BLaER1 (cell line): ENCODE data around the gene VSIG4.

Experiments
- H3K27ac ChIP-seq: shearing (Covaris generic); formaldehyde crosslinking; 2 replicates; pipeline ENCODE4 v1.8.1; 2022
- H3K27me3 ChIP-seq: shearing (Covaris generic); formaldehyde crosslinking; 2 replicates; pipeline ENCODE4 v1.8.1; 2022
- H3K36me3 ChIP-seq: shearing (Covaris generic); formaldehyde crosslinking; 2 replicates; pipeline ENCODE4 v1.8.1; 2022
- H3K4me1 ChIP-seq: shearing (Covaris generic); formaldehyde crosslinking; 2 replicates; pipeline ENCODE4 v1.8.1; 2022
- H3K4me2 ChIP-seq: shearing (Covaris generic); formaldehyde crosslinking; 2 replicates; pipeline ENCODE4 v1.8.1; 2022
- H3K4me3 ChIP-seq: shearing (Covaris generic); formaldehyde crosslinking; 2 replicates; pipeline ENCODE4 v1.8.1; 2022
- H3K9ac ChIP-seq: shearing (Covaris generic); formaldehyde crosslinking; 2 replicates; pipeline ENCODE4 v1.8.1; 2022
- H3K9me3 ChIP-seq: shearing (Covaris generic); formaldehyde crosslinking; 2 replicates; pipeline ENCODE4 v1.8.1; 2022
- H4K20me1 ChIP-seq: shearing (Covaris generic); formaldehyde crosslinking; 2 replicates; pipeline ENCODE4 v1.8.1; 2022
- Cebpa-rat ChIP-seq: shearing (Covaris generic); IDR thresholded peaks from 2 replicates; pipeline ENCODE4 v1.8.1; 2022

Gene VSIG4

DNA sequence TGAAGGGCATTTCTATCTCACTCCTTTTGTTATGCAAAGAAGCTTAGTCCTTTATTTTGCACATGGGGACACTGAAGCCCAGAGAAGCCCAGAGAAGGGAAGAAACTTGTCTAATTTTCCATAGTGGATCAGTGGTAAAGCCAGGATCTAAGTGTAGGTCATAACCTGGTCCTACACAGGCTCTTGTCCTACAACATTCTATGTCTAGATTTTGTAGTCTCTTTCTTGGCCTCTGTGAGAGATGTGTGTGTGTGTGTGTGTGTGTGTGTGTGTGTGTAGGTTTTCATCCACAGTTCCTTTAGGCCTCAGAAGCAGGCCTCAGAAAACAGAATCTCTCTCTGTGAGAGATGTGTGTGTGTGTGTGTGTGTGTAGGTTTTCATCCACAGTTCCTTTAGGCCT lies 38.3 kb downstream of the VSIG4 start:
- H3K27ac ChIP-seq = no peak overlapping the region
- peaks cover 5% of the 10 kb centered on the region; the same call in 1 of the 2 replicates for H3K27me3 ChIP-seq
- H3K4me2 ChIP-seq = no peak overlapping the region
- peaks cover 31% of the 10 kb centered on the region for H3K4me1 ChIP-seq
- H3K9ac ChIP-seq = no peak overlapping the region
- no peaks in the 10 kb centered on the region for H3K36me3 ChIP-seq
- no peak overlapping the region for H3K4me3 ChIP-seq
- H3K9me3 ChIP-seq = no peaks in the 10 kb centered on the region
- H4K20me1 ChIP-seq = no peaks in the 10 kb centered on the region
- no peak for TF ChIP-seq Cebpa-rat

DNA sequence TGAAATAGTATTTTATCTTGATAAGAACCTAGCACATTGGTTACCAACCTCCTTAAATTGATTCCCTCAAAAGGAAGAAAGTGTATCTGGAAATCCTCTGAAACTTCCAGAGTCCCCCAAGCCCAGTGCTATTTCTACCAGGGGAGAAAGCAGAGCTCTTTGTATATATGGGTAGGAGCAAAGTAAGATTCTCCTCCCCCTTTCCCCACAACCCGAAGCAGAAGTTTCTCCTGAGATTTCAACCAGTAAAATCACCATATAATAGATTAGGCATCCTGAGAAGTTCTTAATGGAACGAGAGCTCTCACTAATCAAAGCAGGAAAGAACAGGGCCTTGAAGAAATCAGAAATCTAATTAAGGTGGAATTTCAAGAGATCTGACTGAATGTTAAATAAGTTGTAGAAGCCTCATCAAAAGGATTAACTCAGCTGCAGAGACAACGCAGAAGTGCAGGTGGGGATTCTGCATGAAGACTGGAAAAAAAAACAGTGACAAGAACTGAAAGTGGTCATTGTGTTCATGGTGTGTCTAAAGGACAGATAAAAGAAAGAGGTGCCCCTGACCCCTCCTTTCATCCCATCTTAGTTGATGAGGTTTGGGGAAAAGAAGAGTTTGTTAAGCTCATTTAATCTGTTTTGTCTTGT lies 39.1 kb downstream of the VSIG4 start:
- Histone ChIP-seq H3K9me3 (no peaks in the 10 kb centered on the region), H3K4me1 (peaks cover 26% of the 10 kb centered on the region), H3K27ac (no peak overlapping the region), H3K9ac (no peak overlapping the region), H3K27me3 (peaks cover 5% of the 10 kb centered on the region; the same call in 1 of the 2 replicates), H3K4me3 (no peak overlapping the region), H4K20me1 (no peaks in the 10 kb centered on the region), H3K36me3 (no peaks in the 10 kb centered on the region), H3K4me2 (no peak overlapping the region)
- TF ChIP-seq Cebpa-rat = no peak

DNA sequence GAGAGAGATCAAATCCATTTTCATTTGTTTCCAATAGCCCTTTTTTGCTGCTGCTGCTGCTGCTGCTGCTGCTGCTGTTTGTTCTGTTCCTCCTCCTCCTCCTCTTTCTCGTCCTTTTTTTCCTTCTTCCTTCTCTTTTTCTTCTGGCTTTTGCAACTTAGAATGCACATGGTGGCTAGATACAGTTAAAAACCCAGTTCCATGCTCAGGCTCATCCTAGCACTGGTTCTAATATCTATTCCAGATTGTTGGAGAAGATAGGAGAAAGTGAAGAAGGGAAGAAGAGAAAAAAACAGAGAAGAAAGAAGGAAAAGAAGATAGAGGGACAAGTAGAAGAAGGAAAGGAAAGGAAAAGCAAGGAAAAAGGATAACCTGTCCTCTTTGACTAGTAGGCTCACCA lies 39.7 kb downstream of the VSIG4 start:
- Histone ChIP-seq H3K4me3 (no peak overlapping the region), H3K4me1 (peaks cover 20% of the 10 kb centered on the region), H3K27me3 (peaks cover 5% of the 10 kb centered on the region; the same call in 1 of the 2 replicates), H3K9ac (no peak overlapping the region), H3K4me2 (no peak overlapping the region), H4K20me1 (no peaks in the 10 kb centered on the region), H3K9me3 (no peaks in the 10 kb centered on the region), H3K27ac (no peak overlapping the region), H3K36me3 (no peaks in the 10 kb centered on the region)
- no peak for TF ChIP-seq Cebpa-rat

DNA sequence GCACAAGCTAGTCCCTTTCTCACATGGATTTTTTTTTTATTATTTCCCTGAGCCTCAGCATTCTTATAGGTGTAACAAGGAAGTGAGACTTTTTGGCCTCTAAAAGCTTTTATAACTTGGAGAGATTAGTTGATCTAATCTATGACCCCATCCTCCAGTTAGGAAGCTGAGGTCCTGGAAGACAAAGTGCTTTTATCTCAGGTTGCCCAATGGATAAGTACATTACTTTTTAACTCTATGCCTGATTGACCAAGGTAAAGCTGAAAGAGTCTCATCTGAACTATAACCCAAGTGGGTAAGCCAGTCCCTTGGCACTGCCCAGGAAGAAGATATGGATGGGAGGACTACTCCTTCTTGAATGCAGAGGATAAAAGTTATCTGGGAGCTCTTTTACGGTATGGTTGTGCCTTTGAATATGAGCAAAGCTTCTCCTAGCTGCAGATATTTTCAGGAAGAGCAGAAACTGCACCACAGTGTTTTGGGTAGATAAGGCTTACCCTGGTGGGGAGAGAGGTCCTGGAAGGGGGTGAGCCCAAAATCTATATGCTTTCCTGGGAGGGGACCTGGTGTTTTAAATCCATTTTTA lies 40.2 kb downstream of the VSIG4 start:
- Histone ChIP-seq H3K27me3 (peaks cover 5% of the 10 kb centered on the region; the same call in 1 of the 2 replicates), H4K20me1 (no peaks in the 10 kb centered on the region), H3K27ac (no peak overlapping the region), H3K9me3 (no peaks in the 10 kb centered on the region), H3K4me2 (no peak overlapping the region), H3K4me1 (peaks cover 15% of the 10 kb centered on the region), H3K9ac (no peak overlapping the region), H3K36me3 (no peaks in the 10 kb centered on the region), H3K4me3 (no peak overlapping the region)
- TF ChIP-seq Cebpa-rat = no peak

DNA sequence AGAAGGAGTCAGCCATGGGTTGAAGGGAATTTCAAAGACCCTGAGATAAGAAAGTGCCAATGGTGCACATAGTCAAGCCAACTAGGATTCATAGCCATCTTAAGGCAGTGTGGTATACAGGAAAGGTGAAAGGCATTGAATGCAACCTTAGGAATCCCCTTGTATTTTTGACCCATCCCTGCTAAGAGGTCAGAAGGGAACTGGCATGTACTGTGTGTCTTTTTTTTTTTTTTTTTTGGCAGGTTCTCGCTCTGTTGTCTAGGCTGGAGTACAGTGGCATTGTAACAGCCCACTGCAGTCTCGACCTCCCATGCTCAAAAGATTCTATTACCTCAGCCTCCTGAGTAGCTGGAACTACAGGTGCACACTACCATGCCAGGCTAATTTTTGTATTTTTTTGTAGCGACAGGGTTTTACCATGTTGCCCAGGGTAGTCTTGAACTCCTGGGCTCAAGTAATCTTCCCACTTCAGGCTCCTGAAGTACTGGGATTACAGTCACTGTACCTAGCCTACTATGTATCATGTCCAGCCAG lies 40.8 kb downstream of the VSIG4 start:
- H3K36me3 ChIP-seq = no peaks in the 10 kb centered on the region
- H3K4me2 ChIP-seq = no peak overlapping the region
- peaks cover 11% of the 10 kb centered on the region for H3K4me1 ChIP-seq
- no peak for TF ChIP-seq Cebpa-rat
- H3K9me3 ChIP-seq = no peaks in the 10 kb centered on the region
- H3K27me3 ChIP-seq = peaks cover 8% of the 10 kb centered on the region
- H4K20me1 ChIP-seq = no peaks in the 10 kb centered on the region
- H3K9ac ChIP-seq = no peak overlapping the region
- H3K27ac ChIP-seq = no peak overlapping the region
- no peak overlapping the region for H3K4me3 ChIP-seq

DNA sequence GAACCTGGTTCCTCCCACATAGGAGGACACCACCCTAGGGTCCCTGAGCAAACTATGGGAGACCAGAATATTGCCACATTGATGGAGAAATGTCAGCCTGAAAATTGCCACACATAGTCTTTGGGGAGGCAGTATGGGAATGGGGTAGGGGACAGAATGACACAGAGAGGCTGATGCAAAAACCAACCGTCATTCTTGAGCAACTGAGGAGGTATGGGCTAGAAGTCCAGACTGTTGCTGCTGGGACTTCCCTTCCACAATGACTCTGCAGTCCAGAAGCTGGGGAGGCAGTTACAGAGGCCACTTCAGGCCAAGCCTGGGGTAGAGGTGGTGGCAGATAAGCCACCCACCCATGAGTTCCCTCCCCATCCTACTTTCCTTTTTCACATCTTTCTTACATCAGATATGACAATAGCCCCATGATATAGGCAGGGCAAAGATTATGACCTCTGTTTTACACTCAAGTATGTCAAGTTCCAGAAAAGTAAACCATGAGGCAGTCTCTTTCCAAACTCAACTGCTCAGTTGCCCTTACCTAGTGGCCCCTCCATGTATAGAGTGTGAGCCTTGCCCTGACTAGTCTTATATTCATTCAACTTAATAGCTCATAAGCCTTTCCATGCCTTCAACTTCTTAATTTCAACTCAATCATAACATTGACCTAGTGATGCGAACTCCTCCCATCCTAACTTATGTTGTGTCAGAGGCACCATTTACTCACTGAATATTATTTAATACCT lies 41.7 kb downstream of the VSIG4 start:
- Histone ChIP-seq H3K4me3 (no peak overlapping the region), H3K9ac (no peak overlapping the region), H3K27ac (no peak overlapping the region), H4K20me1 (no peaks in the 10 kb centered on the region), H3K4me2 (no peak overlapping the region), H3K27me3 (peaks cover 12% of the 10 kb centered on the region), H3K9me3 (no peaks in the 10 kb centered on the region), H3K4me1 (peaks cover 8% of the 10 kb centered on the region), H3K36me3 (no peaks in the 10 kb centered on the region)
- no peak for TF ChIP-seq Cebpa-rat

DNA sequence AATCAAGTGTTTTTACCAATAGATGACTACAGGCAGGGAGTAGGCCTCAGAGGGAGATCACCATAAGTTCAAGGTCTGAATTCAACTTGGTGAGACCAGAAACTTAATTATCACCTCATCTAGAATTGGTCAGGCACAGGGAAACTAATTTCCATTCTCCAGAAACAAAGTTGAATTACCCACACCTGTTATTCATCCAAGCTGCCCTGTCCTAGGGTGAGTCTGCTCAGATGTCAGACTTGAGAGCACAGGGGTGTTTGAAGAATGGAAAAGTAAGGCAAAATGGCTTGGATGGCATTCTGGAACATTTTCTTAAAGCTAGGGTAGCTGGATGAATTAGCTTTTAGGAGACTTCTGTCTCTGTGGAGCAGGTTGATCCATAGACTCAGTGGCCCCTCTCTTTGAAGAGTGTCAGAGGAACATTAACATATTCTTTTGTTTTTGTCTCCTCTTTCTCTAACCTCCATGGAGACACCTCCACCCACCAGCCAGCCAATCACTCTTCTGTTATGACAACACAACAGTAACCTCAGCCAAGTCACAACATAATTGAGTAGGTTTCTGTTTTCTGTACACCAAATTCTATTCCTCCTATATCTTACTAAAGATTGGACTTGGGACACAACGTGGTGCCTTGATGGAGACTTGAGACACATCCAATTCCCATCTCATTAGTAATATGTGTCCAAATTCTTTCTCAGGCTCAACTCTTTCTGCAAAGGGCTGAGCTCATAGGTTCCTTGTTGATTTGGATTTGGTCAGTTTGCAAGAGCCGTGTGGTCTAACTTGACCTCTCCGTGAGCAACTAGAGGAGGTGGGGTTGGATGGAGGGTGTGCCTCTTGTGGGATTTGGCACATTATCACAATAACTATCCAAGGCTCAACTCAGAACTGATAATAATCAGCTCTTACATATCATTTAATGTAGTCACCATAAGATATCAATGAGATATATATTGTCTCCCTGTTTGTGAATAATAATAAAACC lies 45.1 kb downstream of the VSIG4 start:
- Histone ChIP-seq H3K4me2 (no peak overlapping the region), H3K27ac (no peak overlapping the region), H4K20me1 (no peaks in the 10 kb centered on the region), H3K9me3 (peaks cover 8% of the 10 kb centered on the region; the same call in 1 of the 2 replicates), H3K4me3 (no peak overlapping the region), H3K27me3 (peaks cover 11% of the 10 kb centered on the region), H3K9ac (no peak overlapping the region), H3K36me3 (no peaks in the 10 kb centered on the region), H3K4me1 (no peaks in the 10 kb centered on the region)
- TF ChIP-seq Cebpa-rat = no peak

DNA sequence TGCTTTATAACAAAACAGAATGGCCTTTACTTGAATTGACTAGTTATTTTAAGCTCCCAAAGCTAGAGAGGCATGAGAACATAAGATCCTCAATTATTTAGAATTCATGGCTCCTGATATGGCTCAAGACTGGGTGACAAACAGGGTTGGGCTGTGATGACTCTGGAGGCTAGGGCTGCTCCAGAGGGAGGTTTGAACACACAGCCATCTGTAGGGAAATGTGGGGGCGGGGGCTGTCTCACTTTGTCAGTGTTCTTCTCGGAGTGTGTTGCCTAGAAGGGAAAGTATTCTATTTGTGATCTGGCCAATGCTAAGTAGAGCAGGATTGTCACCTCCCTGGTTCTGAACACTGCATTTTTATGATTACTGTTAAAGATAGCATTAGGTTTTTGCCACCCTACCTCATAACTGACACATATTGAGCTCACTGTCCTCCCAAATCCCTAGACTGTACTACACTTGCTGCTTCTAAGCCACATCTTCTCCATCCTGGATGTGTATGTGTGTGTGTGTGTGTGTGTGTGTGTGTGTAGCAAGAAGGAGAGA lies 45.9 kb downstream of the VSIG4 start:
- no peak overlapping the region for H3K27ac ChIP-seq

DNA sequence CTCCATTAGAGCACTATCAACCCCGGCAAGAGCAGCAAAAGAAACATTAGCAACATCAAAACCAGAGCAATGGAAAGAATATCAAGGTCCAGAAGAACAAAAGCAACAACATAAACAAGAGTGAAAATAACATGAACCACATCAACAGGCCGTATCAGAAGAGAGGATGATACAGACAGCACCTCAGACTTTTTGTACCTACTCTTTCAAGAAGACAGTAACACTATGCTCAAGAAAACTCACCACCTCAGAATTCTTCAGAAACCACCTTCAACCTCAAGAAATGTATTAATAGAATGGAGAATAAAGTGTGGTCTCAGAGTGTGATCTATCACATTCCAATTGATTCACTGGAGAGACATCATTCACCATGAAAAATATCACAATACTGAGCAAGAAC lies 46.5 kb downstream of the VSIG4 start:
- no peak overlapping the region for H3K9ac ChIP-seq
- no peak overlapping the region for H3K27ac ChIP-seq
- no peaks in the 10 kb centered on the region for H4K20me1 ChIP-seq
- peaks cover 8% of the 10 kb centered on the region; the same call in 1 of the 2 replicates for H3K9me3 ChIP-seq
- no peak for TF ChIP-seq Cebpa-rat
- H3K4me2 ChIP-seq = no peak overlapping the region
- peaks cover 11% of the 10 kb centered on the region; the same call in 1 of the 2 replicates for H3K27me3 ChIP-seq
- H3K4me1 ChIP-seq = no peaks in the 10 kb centered on the region
- no peaks in the 10 kb centered on the region for H3K36me3 ChIP-seq
- H3K4me3 ChIP-seq = no peak overlapping the region

More for the DNA sequence above, 45.9 kb downstream of the VSIG4 start:
- H3K4me3 ChIP-seq = no peak overlapping the region
- H4K20me1 ChIP-seq = no peaks in the 10 kb centered on the region
- peaks cover 8% of the 10 kb centered on the region; the same call in 1 of the 2 replicates for H3K9me3 ChIP-seq
- H3K27me3 ChIP-seq = peaks cover 11% of the 10 kb centered on the region; the same call in 1 of the 2 replicates
- no peaks in the 10 kb centered on the region for H3K36me3 ChIP-seq
- no peak for TF ChIP-seq Cebpa-rat
- no peak overlapping the region for H3K4me2 ChIP-seq
- no peak overlapping the region for H3K9ac ChIP-seq
- H3K4me1 ChIP-seq = no peaks in the 10 kb centered on the region
